GM12874 (cell line): ENCODE measurements around the gene ASXL1.

Experiments used
- CTCF ChIP-seq: IDR thresholded peaks from 2 replicates; pipeline ENCODE4 v1.5.1; 2011; ENCODE audit warnings: low read depth, mild to moderate bottlenecking, control low read depth, low read length, moderate library complexity; ENCODE audit not compliant: insufficient read depth

Gene ASXL1

GRCh38 chr20:32463642-32464400 lies 105.7 kb downstream of the ASXL1 start:
- no peak for TF ChIP-seq CTCF

- no peak for TF ChIP-seq CTCF
These were observed 106.4 kb downstream of the ASXL1 start for GRCh38 chr20:32464401-32465091.

DNA sequence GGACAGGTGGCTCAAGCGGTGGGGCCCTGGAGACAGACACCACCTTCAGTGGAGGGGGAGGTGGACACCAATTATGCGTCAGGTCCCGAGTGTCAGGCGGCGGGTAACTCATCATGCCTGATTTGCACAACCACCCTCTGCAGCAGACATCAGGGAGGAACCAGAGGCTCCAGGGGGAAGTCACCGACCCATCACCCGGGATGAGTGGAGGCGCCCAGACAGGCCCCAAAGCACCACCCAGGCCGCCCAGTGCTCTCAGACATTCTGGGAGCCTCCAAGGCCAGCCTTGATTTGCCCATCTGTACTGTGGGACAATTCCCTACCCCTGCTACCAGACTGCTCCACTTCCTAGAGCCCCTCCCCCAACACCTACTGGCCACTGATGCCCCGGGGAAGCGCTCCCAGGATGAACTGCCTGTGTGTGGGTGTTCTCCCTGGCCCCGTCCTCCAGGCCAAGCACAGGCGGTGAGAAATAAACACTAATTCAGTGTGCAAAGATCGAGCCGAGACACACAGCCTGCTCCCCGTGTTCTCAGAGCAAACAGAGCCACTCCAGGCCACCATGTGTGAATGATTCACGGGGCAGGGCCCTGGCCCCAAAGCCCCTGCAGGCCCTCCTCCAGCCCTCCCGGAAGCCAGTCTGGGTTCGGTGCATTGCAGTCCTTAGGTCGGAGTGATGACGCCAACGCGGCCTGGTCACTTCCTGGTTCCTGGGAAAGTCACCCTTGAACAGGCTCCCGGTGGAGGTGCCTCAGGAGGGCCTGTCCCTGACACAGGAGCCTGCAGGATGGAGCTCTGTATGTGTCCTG lies 107.2 kb downstream of the ASXL1 start:
- no peak for TF ChIP-seq CTCF

GRCh38 chr20:32466739-32467505 lies 108.8 kb downstream of the ASXL1 start:
- TF ChIP-seq CTCF: no peak

GRCh38 chr20:32467506-32468312 lies 109.6 kb downstream of the ASXL1 start:
- TF ChIP-seq CTCF: no peak

- TF ChIP-seq CTCF: no peak
These were observed 110.1 kb downstream of the ASXL1 start for GRCh38 chr20:32468313-32468640.
